NCI-H345 treated with DMSO at 0.1 percent for 48 hours (cell line): ENCODE measurements around the gene FERMT2.

Source experiments
- DNase-seq: peaks from one replicate; lab custom pipeline; 2025; ENCODE audit not compliant: unreplicated experiment; lab: John Stamatoyannopoulos, UW

FERMT2 gene

GRCh38 chr14:52833891-52834290 lies 117.0 kb downstream of the FERMT2 start:
- DNase-seq, result no peak

GRCh38 chr14:52829527-52830185 lies 121.2 kb downstream of the FERMT2 start:
- no peak for DNase-seq

- DNase-seq, result no peak
Measured at GRCh38 chr14:52827426-52827825, 123.4 kb downstream of the FERMT2 start.

- DNase-seq, result no peak
Measured at GRCh38 chr14:52825085-52825484, 125.8 kb downstream of the FERMT2 start.

GRCh38 chr14:52824462-52824861 lies 126.4 kb downstream of the FERMT2 start:
- no peak for DNase-seq

GRCh38 chr14:52821805-52822250 lies 129.0 kb downstream of the FERMT2 start:
- no peak for DNase-seq

- no peak for DNase-seq
Measured at GRCh38 chr14:52808101-52808500, 142.7 kb downstream of the FERMT2 start.
